Effector memory CD8-positive, alpha-beta T cell (primary cell): Measurements from ENCODE around the gene CIC.
A peak's percentile ranks its signal among the peaks of the same experiment; 100 is the strongest.

Experiments used
- ATAC-seq: fragments of 150-1000 bp; cut with Tn5 transposase; replicated peaks from 2 replicates; pipeline ENCODE4 v1.10.0; 2021; ENCODE audit warnings: mild to moderate bottlenecking, moderate library complexity
- DNase-seq, 3 experiments: peaks; one replicate each; pipeline ENCODE4 v3.0.0; 2021
- H3K27ac Mint-ChIP-seq, 2 donors: one replicate each; pipeline ENCODE4 v1.8.0; 2022; ENCODE audit warnings: mild to moderate bottlenecking in 2 of 2, mixed read lengths in 2 of 2, moderate library complexity in 2 of 2
- H3K27me3 Mint-ChIP-seq, 2 donors: one replicate each; pipeline ENCODE4 v1.8.0; 2022; ENCODE audit warnings: mixed read lengths in 2 of 2
- H3K36me3 Mint-ChIP-seq: one replicate; pipeline ENCODE4 v1.8.0; 2022; ENCODE audit warnings: mild to moderate bottlenecking, moderate library complexity, mixed read lengths; ENCODE audit not compliant: insufficient read depth
- H3K4me1 Mint-ChIP-seq, 2 donors: one replicate each; pipeline ENCODE4 v1.8.0; 2022; ENCODE audit warnings: low read depth in 2 of 2, mixed read lengths in 2 of 2
- H3K4me3 Mint-ChIP-seq, 2 donors: one replicate each; pipeline ENCODE4 v1.8.0; 2022; ENCODE audit warnings: mild to moderate bottlenecking in 2 of 2, mixed read lengths in 2 of 2, moderate library complexity in 2 of 2
- H3K9me3 Mint-ChIP-seq, 2 donors: one replicate each; pipeline ENCODE4 v1.8.0; 2022; ENCODE audit warnings: mixed read lengths in 2 of 2
- total RNA-seq, 9 experiments: gene quantifications; one replicate each; lab custom pipeline; 2026; lab: John Stamatoyannopoulos, UW

CIC gene
- 77.5 to 166 (median 111) reads per million in 9 experiments for total RNA-seq

GRCh38 chr19:42268704-42269477 is at the start of gene CIC:
Gene CIC (plus strand): TSS chr19:42269252. CDS start chr19:42271784, 2,532 bp downstream.
- Mint-ChIP-seq H3K9me3 (no peaks in the 10 kb centered on the region), H3K4me3 (no peak within 1 kb of the TSS), H3K4me1 (peaks cover 14 to 29% of the 10 kb centered on the region in 2 donors), H3K27ac (no peak within 1 kb of the TSS), H3K27me3 (no peaks in the 10 kb centered on the region), H3K36me3 (peaks cover 24% of the 10 kb centered on the region)
- ATAC-seq: peak; percentile 75
- DNase-seq: peak; percentile 98 to 99 (median 98)

GRCh38 chr19:42219812-42220750 is 49.0 kb upstream of the CIC start, which contains the start of gene ZNF526:
Gene ZNF526 (plus strand): TSS chr19:42220312. CDS start chr19:42224404, 4,092 bp downstream.
- no peaks in the 10 kb centered on the region for H3K27me3 Mint-ChIP-seq
- H3K36me3 Mint-ChIP-seq: peaks cover 42% of the 10 kb centered on the region
- H3K4me3 Mint-ChIP-seq: peak within 1 kb of the TSS; percentile 92 to 94
- H3K27ac Mint-ChIP-seq: peak within 1 kb of the TSS; percentile 92 to 93
- ATAC-seq: peak; percentile 76
- DNase-seq: peak; percentile 93 to 96 (median 95)
- no peaks in the 10 kb centered on the region for H3K9me3 Mint-ChIP-seq
- H3K4me1 Mint-ChIP-seq: peaks cover 48 to 51% of the 10 kb centered on the region in 2 donors

- H3K27ac Mint-ChIP-seq: peak overlapping the region; percentile 92 to 93
- H3K4me1 Mint-ChIP-seq: peaks cover 41 to 44% of the 10 kb centered on the region in 2 donors
- DNase-seq (no peak), ATAC-seq (no peak)
- peak overlapping the region; percentile 92 to 94 for H3K4me3 Mint-ChIP-seq
- no peaks in the 10 kb centered on the region for H3K27me3 Mint-ChIP-seq
- H3K36me3 Mint-ChIP-seq: peaks cover 42% of the 10 kb centered on the region
- no peaks in the 10 kb centered on the region for H3K9me3 Mint-ChIP-seq
Measured at GRCh38 chr19:42220751-42221097, 48.3 kb upstream of the CIC start.

- Mint-ChIP-seq H3K27me3 (no peaks in the 10 kb centered on the region), H3K9me3 (no peaks in the 10 kb centered on the region), H3K4me3 (no peak overlapping the region), H3K4me1 (peaks cover 31 to 33% of the 10 kb centered on the region in 2 donors), H3K27ac (no peak overlapping the region), H3K36me3 (peaks cover 40% of the 10 kb centered on the region)
- ATAC-seq (no peak), DNase-seq (no peak)
Measured at GRCh38 chr19:42224940-42225717, 43.9 kb upstream of the CIC start.

- DNase-seq (no peak), ATAC-seq (no peak)
- no peaks in the 10 kb centered on the region for H3K9me3 Mint-ChIP-seq
- peaks cover 43% of the 10 kb centered on the region for H3K36me3 Mint-ChIP-seq
- H3K27me3 Mint-ChIP-seq: no peaks in the 10 kb centered on the region
- H3K4me3 Mint-ChIP-seq: no peak overlapping the region
- peaks cover 27 to 31% of the 10 kb centered on the region in 2 donors for H3K4me1 Mint-ChIP-seq
- H3K27ac Mint-ChIP-seq: no peak overlapping the region
Measured at GRCh38 chr19:42225718-42226292, 43.2 kb upstream of the CIC start.

GRCh38 chr19:42226886-42227285 is 42.2 kb upstream of the CIC start:
- Mint-ChIP-seq H3K27me3 (no peaks in the 10 kb centered on the region), H3K36me3 (peaks cover 52% of the 10 kb centered on the region), H3K27ac (peak overlapping the region; percentile 26 to 67), H3K4me3 (no peak overlapping the region), H3K9me3 (no peaks in the 10 kb centered on the region), H3K4me1 (peaks cover 24 to 31% of the 10 kb centered on the region in 2 donors)
- DNase-seq (no peak), ATAC-seq (no peak)

- H3K9me3 Mint-ChIP-seq: no peaks in the 10 kb centered on the region
- no peak overlapping the region for H3K27ac Mint-ChIP-seq
- no peak for DNase-seq
- peaks cover 18 to 24% of the 10 kb centered on the region in 2 donors for H3K4me1 Mint-ChIP-seq
- ATAC-seq: no peak
- H3K36me3 Mint-ChIP-seq: peaks cover 43% of the 10 kb centered on the region
- H3K27me3 Mint-ChIP-seq: no peaks in the 10 kb centered on the region
- H3K4me3 Mint-ChIP-seq: no peak overlapping the region
Measured at GRCh38 chr19:42228641-42229040, 40.4 kb upstream of the CIC start.

- Mint-ChIP-seq H3K4me1 (peaks cover 18 to 28% of the 10 kb centered on the region in 2 donors), H3K36me3 (peaks cover 46% of the 10 kb centered on the region), H3K9me3 (no peaks in the 10 kb centered on the region), H3K4me3 (no peak overlapping the region), H3K27ac (peak overlapping the region; percentile 53 to 80), H3K27me3 (no peaks in the 10 kb centered on the region)
- DNase-seq (no peak), ATAC-seq (no peak)
Measured at GRCh38 chr19:42229301-42229854, 39.7 kb upstream of the CIC start.

GRCh38 chr19:42229855-42230351 is 39.1 kb upstream of the CIC start:
- H3K36me3 Mint-ChIP-seq: peaks cover 46% of the 10 kb centered on the region

GRCh38 chr19:42230571-42230970 is 38.5 kb upstream of the CIC start:
- no peak overlapping the region for H3K4me3 Mint-ChIP-seq
- ATAC-seq: no peak
- H3K27ac Mint-ChIP-seq: peak overlapping the region in 1 of 2 donors; percentile 80
- no peaks in the 10 kb centered on the region for H3K27me3 Mint-ChIP-seq
- no peak for DNase-seq
- peaks cover 47% of the 10 kb centered on the region for H3K36me3 Mint-ChIP-seq
- no peaks in the 10 kb centered on the region for H3K9me3 Mint-ChIP-seq
- peaks cover 15 to 32% of the 10 kb centered on the region in 2 donors for H3K4me1 Mint-ChIP-seq

More at GRCh38 chr19:42229855-42230351, 39.1 kb upstream of the CIC start:
- DNase-seq (no peak), ATAC-seq (no peak)
- Mint-ChIP-seq H3K4me3 (no peak overlapping the region), H3K9me3 (no peaks in the 10 kb centered on the region), H3K4me1 (peaks cover 16 to 28% of the 10 kb centered on the region in 2 donors), H3K27ac (peak overlapping the region; percentile 53 to 80), H3K27me3 (no peaks in the 10 kb centered on the region)

GRCh38 chr19:42232435-42232834 is 36.6 kb upstream of the CIC start:
- Mint-ChIP-seq H3K27ac (peak overlapping the region in 1 of 2 donors; percentile 49), H3K27me3 (no peaks in the 10 kb centered on the region), H3K9me3 (no peaks in the 10 kb centered on the region), H3K4me3 (no peak overlapping the region), H3K4me1 (peaks cover 16 to 28% of the 10 kb centered on the region in 2 donors), H3K36me3 (peaks cover 47% of the 10 kb centered on the region)
- ATAC-seq (no peak), DNase-seq (no peak)

- Mint-ChIP-seq H3K9me3 (no peaks in the 10 kb centered on the region), H3K27me3 (no peaks in the 10 kb centered on the region), H3K27ac (peak overlapping the region in 1 of 2 donors; percentile 27), H3K4me1 (peaks cover 16 to 24% of the 10 kb centered on the region in 2 donors), H3K36me3 (peaks cover 47% of the 10 kb centered on the region), H3K4me3 (no peak overlapping the region)
- ATAC-seq: no peak
- no peak for DNase-seq
Measured at GRCh38 chr19:42233106-42233505, 35.9 kb upstream of the CIC start.
